ENCODE results near the gene PDCD5. TPM values are rescaled to one million over a fixed set of nuclear protein-coding genes. Genes with fewer than 3 reads are reported as not detected.

Gene PDCD5
- total and polyA plus RNA-seq, 2 of the 4 experiments (the other 2 are of a cell fraction): 30.6 to 74.1 TPM

GRCh38 chr19:32599258-32599657 lies 18.3 kb downstream of the PDCD5 start:
- Histone ChIP-seq H4K20me1 (ENCODE audit: insufficient read depth, low read length) (0 out of 2 replicates have a peak, but pooled peaks cover 4% of the 10 kb centered on the region), H3K27me3 (ENCODE audit: control insufficient read depth, insufficient read depth, low read length) (no peaks in the 10 kb centered on the region), H3K4me1 (ENCODE audit: control insufficient read depth, insufficient read depth, low read length) (no peaks in the 10 kb centered on the region), H4K5ac (ENCODE audit: low read depth, low read length) (no peak overlapping the region), H3K79me1 (ENCODE audit: low read depth in 1 of 2, low read length in 2 of 2) (no peaks in the 10 kb centered on the region; a peak in 1 of 4 replicates), H3K23ac (ENCODE audit: low read depth, low read length) (no peak overlapping the region), H3K4ac (ENCODE audit: low read depth, low read length) (no peak overlapping the region), H3K36me3 (ENCODE audit: control insufficient read depth, insufficient read depth, low read length) (peaks cover 45% of the 10 kb centered on the region), H2AK9ac (replicated peaks; ENCODE audit: low read depth, low read length, poor library complexity) (no peak overlapping the region), H3K9me1 (ENCODE audit: insufficient read depth, low read length) (no peaks in the 10 kb centered on the region), H3K4me2 (ENCODE audit: low read depth, low read length) (no peak overlapping the region), H3K18ac (ENCODE audit: low read depth, low read length) (no peak overlapping the region), H2BK20ac (ENCODE audit: low read depth, low read length) (no peak overlapping the region), H2AK5ac (ENCODE audit: low read depth, low read length) (no peak overlapping the region), H2BK120ac (ENCODE audit: low read depth, low read length) (no peak overlapping the region), H4K8ac (ENCODE audit: low read depth in 2 of 2, low read length in 2 of 2) (no peak overlapping the region), H3K4me3 (ENCODE audit: insufficient read depth, low read depth, low read length) (no peak overlapping the region), H4K91ac (ENCODE audit: insufficient read depth, low read depth, low read length) (no peak overlapping the region), H2BK15ac (ENCODE audit: low read depth, low read length) (no peak overlapping the region), H2BK5ac (ENCODE audit: low read depth, low read length, poor library complexity, severe bottlenecking) (no peak overlapping the region), H3K9ac (ENCODE audit: low read depth, low read length) (no peak overlapping the region), H3K14ac (replicated peaks; ENCODE audit: low read depth, low read length) (no peak overlapping the region), H3K9me3 (ENCODE audit: control insufficient read depth, insufficient read depth, low read length) (no peaks in the 10 kb centered on the region), H3K56ac (ENCODE audit: extremely low read depth, insufficient read depth, low read length) (no peak overlapping the region), H2AFZ (replicated peaks; ENCODE audit: low read length, poor library complexity) (no peak overlapping the region), H3K27ac (ENCODE audit: insufficient read depth, low read length) (no peak overlapping the region)
- no TSS peak for BruUV-seq (replicated peaks)
- no peak for TF ChIP-seq CTCF (conservative IDR thresholded peaks at IDR 0.05; ENCODE audit: low read depth, low read length)
- no peak for TF ChIP-seq RFX5 (IDR thresholded peaks at IDR 0.05; ENCODE audit: low read depth, low read length)
- TF ChIP-seq RAD21 (IDR thresholded peaks at IDR 0.05; ENCODE audit: low read length): no peak
- no peak for TF ChIP-seq RCOR1 (IDR thresholded peaks at IDR 0.05; ENCODE audit: insufficient replicate concordance, low read length)
- TF ChIP-seq MAFK (IDR thresholded peaks at IDR 0.05; ENCODE audit: low read depth, low read length): no peak
- TF ChIP-seq BHLHE40 (IDR thresholded peaks at IDR 0.05; ENCODE audit: low read depth, low read length): no peak
- TF ChIP-seq SMC3 (IDR thresholded peaks at IDR 0.05; ENCODE audit: low read depth, low read length): no peak
- TF ChIP-seq USF2 (IDR thresholded peaks at IDR 0.05; ENCODE audit: low read depth, low read length): no peak
- no peak for TF ChIP-seq MAZ (IDR thresholded peaks at IDR 0.05; ENCODE audit: borderline replicate concordance, low read depth, low read length)
- no peak for TF ChIP-seq ELK1 (IDR thresholded peaks at IDR 0.05; ENCODE audit: borderline replicate concordance, low read depth, low read length)
- TF ChIP-seq FOS (IDR thresholded peaks at IDR 0.05; ENCODE audit: low read depth, low read length): no peak
- no peak for TF ChIP-seq NFE2L2 (IDR thresholded peaks at IDR 0.05; ENCODE audit: low read depth, low read length)
- WGBS, 2 experiments (ENCODE audit: extremely low coverage in 2 of 2, insufficient read length in 1 of 2): no CpG with 5 or more reads among the region's 6 CpGs
- DNase-seq (no peak), ATAC-seq (ENCODE audit: low read depth) (no peak)
- in situ Hi-C loops (cut with MboI; ENCODE audit: low sequenced_read_pairs) (no loop called here), dilution Hi-C loops (cut with HindIII; ENCODE audit: low sequenced_read_pairs, unreplicated experiment) (no loop called here), intact Hi-C loops (cut with micrococcal nuclease) (no loop called here)
- ChIA-PET CTCF (interaction anchor here (0.8 kb wide), 1 partner anchor 15 kb away, joined by 4 read pairs; no protein-coding TSS in a partner anchor), POLR2A (ENCODE audit: unreplicated experiment) (no interaction called here)
